NCI-H1436 treated with DMSO at 0.1 percent for 48 hours (cell line): ENCODE measurements around the gene SEMA4D.
A peak's percentile ranks its signal among the peaks of the same experiment; 100 is the strongest.
"Not testable (repeated sequence)": the region's sequence is repeated elsewhere in the genome, so short reads cannot be mapped to it uniquely, and the experiment has no call there.

Source experiments
- DNase-seq: peaks from one replicate; lab custom pipeline; 2025; lab: John Stamatoyannopoulos, UW

SEMA4D gene

DNA sequence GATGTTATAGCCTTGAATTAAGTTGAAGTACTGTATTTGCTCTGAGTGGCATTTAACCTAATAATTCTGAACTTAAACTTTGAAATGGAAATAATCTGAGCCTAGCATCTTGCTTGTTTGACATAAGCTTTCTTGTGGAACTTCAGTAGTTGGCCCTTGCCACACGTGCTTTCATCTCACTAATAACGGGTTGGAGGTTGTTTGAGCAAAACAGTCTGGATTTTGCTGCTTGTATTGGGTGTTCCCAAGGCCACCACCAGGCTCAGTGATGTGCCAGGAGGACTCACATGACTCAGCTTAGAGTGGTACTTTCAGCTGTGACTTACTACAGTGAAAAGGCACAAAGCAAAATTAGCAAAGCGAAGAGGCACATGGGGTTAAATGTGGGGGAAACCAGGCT lies 143.9 kb downstream of the SEMA4D start:
- no peak for DNase-seq

DNA sequence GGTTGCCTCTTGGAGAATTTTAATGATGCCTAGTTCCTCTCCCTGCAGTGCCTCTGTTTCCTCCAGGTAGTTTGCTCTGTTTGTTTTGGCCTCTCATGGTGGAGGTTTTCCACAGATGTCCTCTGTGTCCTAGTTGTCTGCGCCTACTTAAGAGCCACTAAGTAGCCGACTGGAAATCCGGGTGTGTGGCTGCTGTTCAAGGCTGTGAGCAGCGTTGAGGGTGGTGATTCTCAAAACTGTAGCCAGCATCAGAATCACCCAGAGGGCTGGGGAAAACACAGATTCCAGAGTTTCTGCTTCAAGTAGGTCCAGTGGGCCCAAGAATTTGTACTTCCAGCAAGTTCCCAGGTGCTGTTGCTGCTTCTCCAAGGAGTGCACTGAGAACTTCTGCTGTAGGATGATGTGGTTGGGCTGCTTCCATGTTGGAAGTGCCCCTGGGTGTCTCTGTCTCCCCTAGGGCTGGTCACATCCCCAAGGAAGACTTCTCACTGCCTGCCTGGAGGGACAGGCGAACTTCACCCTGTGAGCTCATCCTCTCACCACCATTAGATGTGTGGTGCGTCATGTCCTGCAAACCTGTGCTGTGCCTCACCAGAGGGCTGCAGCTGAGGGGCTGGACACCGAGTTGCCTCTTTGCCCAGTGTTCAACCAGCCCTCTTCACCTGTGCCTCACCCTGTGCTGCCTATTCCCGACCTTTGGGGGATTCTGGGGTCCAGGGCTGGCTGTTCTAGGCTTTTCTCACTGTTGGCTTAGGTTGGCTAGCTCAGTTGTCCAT lies 144.9 kb downstream of the SEMA4D start:
- DNase-seq, result no peak

DNA sequence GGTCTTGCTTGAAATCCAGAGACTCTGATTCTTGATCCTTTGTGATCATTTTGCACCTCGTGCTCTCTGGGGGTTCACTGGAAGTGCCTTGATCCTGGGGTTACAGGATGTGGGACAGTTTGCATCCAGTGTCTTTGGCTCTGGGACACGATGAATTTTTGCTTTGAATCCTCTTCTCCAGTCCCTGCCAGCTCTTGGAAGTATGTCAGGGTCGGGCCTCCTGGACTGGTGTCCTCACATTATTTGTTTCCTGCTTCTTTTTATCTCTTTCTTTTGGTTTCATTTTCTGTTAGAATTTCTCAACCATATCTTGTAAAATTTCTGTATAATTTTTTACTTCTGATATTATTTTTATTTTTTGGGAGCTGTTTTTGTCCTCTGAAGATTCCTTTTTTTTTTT lies 145.5 kb downstream of the SEMA4D start:
- DNase-seq, result no peak

- no peak for DNase-seq
Observed at GRCh38 chr9:89351584-89352300, 146.2 kb downstream of the SEMA4D start.

GRCh38 chr9:89350988-89351557 lies 146.8 kb downstream of the SEMA4D start:
- no peak for DNase-seq

DNA sequence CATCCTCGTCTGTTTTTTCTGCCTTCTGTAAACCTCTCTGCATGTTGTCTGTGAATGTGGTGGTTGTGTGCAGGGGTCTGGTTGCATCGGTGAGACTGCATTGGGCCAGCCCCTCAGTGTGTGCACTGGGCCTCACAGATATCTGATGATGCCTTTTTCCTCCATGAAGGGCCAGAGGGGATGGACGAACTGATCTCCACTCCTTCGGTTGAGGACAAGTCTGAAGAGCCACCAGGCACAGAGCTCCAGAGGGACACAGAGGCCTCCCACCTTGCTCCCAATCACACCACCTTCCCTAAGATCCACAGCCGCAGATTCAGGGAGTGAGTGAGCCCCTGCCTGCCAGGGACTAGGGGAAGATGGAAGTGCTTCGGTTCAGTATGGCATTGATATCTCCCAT lies 148.3 kb downstream of the SEMA4D start:
- DNase-seq, result no peak

DNA sequence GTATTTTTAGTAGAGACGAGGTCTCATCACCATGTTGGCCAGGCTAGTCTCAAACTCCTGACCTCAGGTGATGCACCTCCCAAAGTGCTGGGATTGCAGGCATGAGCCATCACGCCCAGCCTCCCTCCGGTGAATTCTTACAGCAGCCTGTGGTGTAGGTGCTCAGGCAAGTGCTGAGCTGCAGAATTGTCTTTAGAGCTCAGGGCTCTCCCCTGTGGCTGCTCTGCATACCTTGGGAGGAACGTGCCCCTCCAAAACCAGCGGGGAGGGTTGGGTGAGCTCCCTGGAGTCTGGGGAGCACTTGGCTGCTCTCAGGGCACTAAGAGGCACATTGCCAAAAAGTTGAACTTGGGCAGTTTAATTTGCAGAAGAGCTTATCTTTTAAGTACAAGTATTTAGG lies 150.3 kb downstream of the SEMA4D start:
- DNase-seq, result no peak

DNA sequence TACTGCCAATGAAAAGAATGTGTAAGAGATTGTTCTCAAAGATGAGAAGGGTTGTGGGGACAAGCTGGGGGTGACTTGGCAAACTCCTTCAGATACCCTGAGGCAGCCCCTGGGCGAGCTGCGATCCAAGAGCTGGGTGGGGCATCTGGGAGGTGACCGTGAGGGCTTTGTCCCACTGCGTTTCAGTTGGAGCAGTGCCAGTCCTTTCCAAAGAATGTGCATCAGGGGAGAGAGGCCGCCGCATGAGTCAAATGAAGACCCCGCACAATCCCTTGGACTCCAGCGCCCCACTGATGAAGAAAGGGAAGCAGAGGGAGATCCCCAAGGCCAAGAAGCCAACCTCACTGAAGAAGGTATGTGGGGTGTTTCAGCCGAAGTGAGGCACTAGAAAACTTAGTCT lies 151.2 kb downstream of the SEMA4D start:
- no peak for DNase-seq

- no peak for DNase-seq
Observed at GRCh38 chr9:89345476-89345875, 152.4 kb downstream of the SEMA4D start.

DNA sequence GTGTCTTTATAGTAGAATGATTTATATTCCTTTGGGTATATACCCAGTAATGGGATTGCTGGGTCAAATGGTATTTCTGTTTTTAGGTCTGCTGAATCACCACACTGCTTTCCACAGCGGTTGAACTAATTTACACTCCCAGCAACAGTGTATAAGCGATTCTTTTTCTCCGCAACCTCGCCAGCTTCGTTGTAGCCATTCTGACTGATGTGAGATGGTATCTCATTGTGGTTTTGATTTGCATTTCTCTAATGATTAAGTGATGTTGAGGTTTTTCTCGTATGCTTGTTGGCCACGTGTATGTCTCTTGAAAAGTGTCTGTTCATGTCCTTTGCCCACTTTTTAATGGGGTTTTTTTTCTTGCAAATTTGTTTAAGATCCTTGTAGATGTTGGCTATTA lies 154.1 kb downstream of the SEMA4D start:
- not testable (repeated sequence) for DNase-seq

DNA sequence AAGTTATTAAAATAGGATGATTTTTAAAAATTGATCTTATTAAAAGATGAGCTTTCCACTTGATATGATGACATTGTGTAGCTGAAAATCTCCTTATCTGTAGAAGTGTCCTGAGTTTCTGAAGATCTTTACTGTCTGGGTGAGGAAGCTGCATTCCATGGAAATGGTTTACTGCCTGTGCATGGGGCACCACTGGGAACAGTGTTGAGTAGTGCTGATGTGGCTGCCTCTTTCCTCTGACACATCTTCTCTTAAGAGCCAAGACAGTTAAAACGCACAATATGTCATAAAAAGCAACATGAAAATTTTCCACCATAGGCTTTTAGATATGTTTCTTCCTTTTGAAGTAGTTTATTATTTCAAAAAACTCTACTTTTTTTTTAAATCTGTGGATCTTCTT lies 155.0 kb downstream of the SEMA4D start:
- DNase-seq, result no peak

- DNase-seq, result no peak
Observed at GRCh38 chr9:89342213-89342612, 155.7 kb downstream of the SEMA4D start.

- no peak for DNase-seq
Observed at GRCh38 chr9:89340332-89340731, 157.6 kb downstream of the SEMA4D start.

GRCh38 chr9:89339807-89340206 lies 158.1 kb downstream of the SEMA4D start:
- DNase-seq, result no peak

- DNase-seq, result no peak
Observed at GRCh38 chr9:89330513-89330912, 167.4 kb downstream of the SEMA4D start.

DNA sequence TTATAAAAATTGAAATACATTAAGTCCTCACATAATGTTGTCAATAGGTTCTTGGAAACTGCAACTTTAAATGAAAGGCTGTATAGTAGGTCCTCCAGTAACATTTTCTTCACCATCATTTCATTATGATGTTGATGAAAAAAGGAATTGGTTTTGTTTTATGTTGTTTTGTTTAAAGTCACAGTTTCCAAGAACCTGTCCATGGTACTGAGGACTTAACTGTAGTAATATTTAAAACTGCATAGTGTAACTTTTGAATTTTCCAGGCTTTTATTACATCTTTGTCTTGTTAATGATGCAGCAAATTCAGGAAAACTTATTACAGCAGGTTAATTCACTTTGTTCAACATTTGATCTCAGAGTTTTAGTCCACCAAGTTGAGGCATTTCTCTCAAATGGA lies 168.0 kb downstream of the SEMA4D start:
- DNase-seq, result no peak

- DNase-seq, result no peak
Observed at GRCh38 chr9:89328064-89328463, 169.8 kb downstream of the SEMA4D start.

DNA sequence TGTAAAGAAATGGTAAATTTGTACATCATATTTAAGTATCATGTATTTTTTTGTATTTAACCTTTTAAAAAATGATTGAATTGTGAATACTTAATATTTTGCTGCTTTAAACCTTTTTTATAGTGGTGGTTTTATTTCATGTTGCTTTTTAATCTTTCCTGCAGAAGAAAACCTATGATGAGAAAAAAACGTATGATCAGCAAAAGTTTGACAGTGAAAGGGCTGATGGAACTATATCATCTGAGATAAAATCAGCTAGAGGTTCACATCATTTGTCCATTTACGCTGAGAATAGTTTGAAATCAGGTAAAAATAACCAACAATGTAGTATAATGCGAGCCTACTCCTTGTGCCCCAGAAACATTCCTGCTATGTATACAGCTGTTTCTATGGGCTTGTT lies 172.2 kb downstream of the SEMA4D start:
- no peak for DNase-seq

- no peak for DNase-seq
Observed at GRCh38 chr9:89323390-89323789, 174.5 kb downstream of the SEMA4D start.

DNA sequence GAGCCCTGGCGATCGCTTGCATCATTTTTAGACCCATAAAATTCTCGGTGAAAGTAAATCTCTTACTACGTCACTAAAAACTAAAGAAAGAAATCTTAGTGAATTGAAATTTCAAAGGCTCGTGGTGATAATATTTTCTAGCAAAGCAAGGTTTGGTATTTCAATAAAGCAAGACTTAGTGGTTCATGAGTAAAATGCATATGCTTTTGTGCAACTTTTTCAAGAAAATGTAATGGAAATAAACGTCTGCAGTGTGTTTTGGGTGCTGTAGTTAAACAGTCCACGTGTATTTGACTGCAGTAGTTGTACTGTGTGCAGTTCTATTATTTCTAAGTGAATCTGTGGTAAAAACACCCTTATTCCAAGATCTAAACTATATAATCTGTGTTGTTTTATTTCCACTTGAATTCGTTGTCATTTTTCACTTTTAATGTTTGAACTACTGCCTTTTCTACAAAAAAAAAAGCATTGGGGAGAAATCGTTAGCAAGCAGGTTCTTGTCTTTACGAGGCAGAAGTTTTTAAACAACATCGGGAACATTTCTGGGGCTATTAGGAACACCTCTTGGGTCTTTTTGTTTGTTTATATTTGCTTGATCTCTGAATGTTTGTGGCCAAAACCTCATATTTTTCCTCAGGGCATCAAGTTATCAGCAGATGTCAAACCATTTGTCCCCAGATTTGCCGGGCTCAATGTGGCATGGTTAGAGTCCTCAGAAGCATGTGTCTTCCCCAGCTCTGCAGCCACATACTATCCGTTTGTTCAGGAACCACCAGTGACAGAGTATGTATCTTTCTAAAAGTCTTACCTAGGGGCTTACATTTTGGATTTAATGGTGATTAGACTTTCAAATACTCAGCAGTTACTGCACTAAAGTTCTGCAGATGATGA lies 178.7 kb downstream of the SEMA4D start:
- no peak for DNase-seq

- DNase-seq, result peak; percentile 79
Observed at GRCh38 chr9:89318123-89319014, 179.5 kb downstream of the SEMA4D start, which contains the start of gene SECISBP2. SECISBP2 (plus strand) TSS chr9:89318500; CDS start chr9:89318577, 77 bp downstream.
